Activated naive CD4-positive, alpha-beta T cell treated with anti-CD3 and anti-CD28 coated beads, Interleukin-2, amount 50 U/mL, for 72 hours (primary cell): Measurements from ENCODE around the gene EFEMP2. TPM values are rescaled to one million over a fixed set of nuclear protein-coding genes. Genes with fewer than 3 reads are reported as not detected.

ENCODE experiments used
- ATAC-seq, 2 donors: fragments of 150-1000 bp; cut with Tn5 transposase; 2 replicates each; pipeline ENCODE4 v1.10.0; 2021; ENCODE audit warnings: mild to moderate bottlenecking in 2 of 2, moderate library complexity in 2 of 2
- DNase-seq, 2 donors: peaks; one replicate each; pipeline ENCODE4 v3.0.0; 2021 to 2022; ENCODE audit warnings: low spot score in 2 of 2
- H3K27ac Mint-ChIP-seq, 2 donors: one replicate each; pipeline ENCODE4 v1.8.0; 2022; ENCODE audit warnings: mild to moderate bottlenecking in 2 of 2, mixed read lengths in 2 of 2
- H3K36me3 Mint-ChIP-seq, 2 donors: one replicate each; pipeline ENCODE4 v1.8.0; 2022; ENCODE audit warnings: mixed read lengths in 2 of 2
- H3K9me3 Mint-ChIP-seq, 2 donors: one replicate each; pipeline ENCODE4 v1.8.0; 2022; ENCODE audit warnings: mixed read lengths in 2 of 2
- total RNA-seq, 2 donors: library from RNA; stranded (reverse); gene quantifications; one replicate each; pipeline ENCODE4 v1.2.3, GENCODE V29; 2022

EFEMP2 gene
- total RNA-seq, 2 donors from 2014 or later, result 15.2 to 41.8 TPM

DNA sequence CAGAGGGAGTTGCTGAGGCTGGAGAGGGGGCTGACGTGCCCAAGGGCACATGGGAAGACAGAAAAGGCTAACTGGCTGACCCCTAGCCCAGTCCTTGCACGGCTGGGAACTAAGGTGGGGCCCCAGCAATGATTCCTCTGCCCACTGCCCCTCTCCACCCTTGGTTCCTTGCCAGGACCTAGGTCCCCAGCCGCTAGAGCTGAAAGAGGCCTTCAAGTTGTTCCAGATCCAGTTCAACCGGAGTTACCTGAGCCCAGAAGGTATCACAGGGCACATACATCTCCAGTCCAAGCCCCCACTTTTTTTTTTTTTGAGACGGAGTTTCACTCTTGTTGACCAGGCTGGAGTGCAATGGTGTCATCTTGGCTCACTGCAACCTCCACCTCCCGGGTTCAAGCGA is 7.4 kb upstream of the EFEMP2 start:
- Mint-ChIP-seq H3K9me3 (no peaks in the 10 kb centered on the region), H3K36me3 (peaks cover 6 to 8% of the 10 kb centered on the region in 2 donors), H3K27ac (peak overlapping the region in 1 of 2 donors; percentile 84)
- ATAC-seq, result no peak
- DNase-seq, result no peak

DNA sequence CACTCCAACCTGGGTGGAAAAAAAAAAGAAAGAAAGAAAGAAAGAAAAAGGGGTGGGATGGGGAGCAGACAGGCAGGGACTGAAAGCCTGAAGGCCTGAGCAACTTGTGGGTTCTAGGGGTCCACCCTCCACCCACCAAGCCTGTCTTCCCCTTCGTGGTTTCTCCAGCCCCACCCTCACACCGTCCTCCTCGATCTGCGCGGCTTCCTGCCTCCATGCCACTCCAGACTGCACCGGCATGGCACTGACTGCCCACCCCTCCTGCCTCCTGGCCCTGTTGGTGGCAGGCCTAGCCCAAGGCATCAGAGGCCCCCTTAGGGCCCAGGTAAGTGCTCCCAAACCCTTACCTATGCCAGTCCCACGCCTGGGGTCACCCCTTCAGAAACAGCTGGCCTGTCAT is 7.0 kb upstream of the EFEMP2 start, which contains the start of gene CTSW:
CTSW (plus strand) TSS at position 221 of the 400 bp plus-strand sequence; CDS start at position 239, 18 bp downstream.
- ATAC-seq (peak in 1 of 2 donors; percentile 19), DNase-seq (no peak)
- Mint-ChIP-seq H3K36me3 (peaks cover 4 to 7% of the 10 kb centered on the region in 2 donors), H3K9me3 (no peaks in the 10 kb centered on the region), H3K27ac (peak within 1 kb of the TSS; percentile 60 to 84)

DNA sequence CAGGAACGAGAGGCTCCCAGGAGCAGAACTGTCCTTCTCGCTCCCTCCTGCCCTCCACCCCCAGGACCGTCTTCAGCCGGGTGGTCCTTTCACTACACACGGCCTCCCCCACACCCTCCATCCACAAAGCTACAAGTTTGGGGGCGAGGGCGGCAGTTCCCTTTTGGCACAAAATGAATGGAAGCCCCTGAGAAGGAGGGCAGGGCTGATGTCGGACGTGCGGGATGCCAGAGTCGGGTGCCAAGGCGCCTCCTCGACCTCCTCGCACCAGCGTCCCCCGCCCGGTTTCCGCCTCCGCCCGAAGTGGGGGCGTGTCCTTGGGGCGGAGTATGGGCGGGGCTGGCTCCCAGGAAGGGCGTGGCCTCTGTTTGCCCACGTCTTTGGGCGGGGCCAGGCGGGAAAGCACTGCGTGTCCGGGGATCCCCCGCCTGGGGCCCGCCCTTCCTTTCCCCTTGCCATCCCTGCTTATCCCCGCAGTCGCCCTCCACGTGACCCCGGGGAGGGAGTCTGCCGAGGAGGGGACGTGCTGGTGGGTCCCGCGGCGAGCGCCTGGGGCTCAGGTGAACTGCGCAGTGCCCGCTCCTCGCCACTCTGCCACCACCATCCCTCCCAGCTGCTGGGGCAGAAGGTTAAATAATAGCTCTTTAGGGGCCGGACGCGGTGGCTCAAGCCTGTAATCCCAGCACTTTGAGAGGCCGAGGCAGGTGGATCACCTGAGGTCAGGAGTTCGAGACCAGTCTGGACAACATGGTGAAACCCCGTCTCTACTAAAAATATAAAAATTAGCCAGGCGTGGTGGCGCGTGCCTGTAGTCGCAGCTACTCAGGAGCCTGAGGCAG is 937 bp upstream of the EFEMP2 start:
- peak overlapping the region; percentile 85 to 95 for H3K27ac Mint-ChIP-seq
- ATAC-seq, result peak; percentile 90 to 94
- peaks cover 0 to 5% of the 10 kb centered on the region in 2 donors for H3K36me3 Mint-ChIP-seq
- peak; percentile 97 to 100 for DNase-seq
- no peaks in the 10 kb centered on the region for H3K9me3 Mint-ChIP-seq

DNA sequence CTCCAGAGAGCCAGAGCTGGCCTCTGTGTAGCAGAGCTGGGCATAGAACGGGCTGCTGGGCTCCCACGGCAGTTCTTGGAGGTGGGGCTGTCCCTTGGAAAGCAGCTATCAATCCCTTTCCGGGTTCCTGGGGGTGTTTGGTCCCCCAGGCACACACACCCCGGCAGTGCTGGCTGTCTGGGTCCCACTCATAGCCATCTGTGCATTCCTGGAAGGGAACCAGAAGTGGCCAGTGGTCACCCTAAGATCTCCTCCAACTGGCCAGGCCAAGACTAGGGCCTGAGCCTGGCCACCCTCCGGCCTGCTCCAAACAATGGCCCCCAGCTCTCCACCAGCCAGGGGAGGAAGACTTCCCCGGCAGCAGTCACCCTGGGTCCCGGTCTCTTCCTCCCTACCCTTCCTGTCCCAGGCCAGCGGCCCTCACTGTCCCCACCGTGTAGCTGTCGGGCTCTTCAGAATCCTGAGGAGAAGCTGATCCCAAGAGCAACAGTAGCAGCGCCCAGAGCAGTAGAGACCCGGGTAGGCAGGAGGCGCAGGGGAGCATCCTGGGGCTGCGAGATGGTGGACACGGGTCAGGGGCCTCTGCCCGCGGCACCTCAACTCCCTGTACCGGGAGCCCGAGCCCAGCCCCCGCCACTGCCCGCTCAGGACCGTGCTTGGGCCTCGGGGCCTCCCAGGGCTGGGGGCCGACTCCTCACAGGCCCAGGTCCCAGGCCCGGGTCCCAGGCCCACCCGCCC is 620 bp downstream of the EFEMP2 start:
- Mint-ChIP-seq H3K36me3 (peaks cover 0 to 12% of the 10 kb centered on the region in 2 donors), H3K27ac (peak overlapping the region in 1 of 2 donors; percentile 82), H3K9me3 (no peaks in the 10 kb centered on the region)
- DNase-seq, result no peak
- ATAC-seq, result no peak

GRCh38 chr11:65870706-65871681 is 1.6 kb downstream of the EFEMP2 start:
- Mint-ChIP-seq H3K9me3 (no peaks in the 10 kb centered on the region), H3K27ac (peak overlapping the region in 1 of 2 donors; percentile 82), H3K36me3 (peaks cover 0 to 12% of the 10 kb centered on the region in 2 donors)
- ATAC-seq, result no peak
- DNase-seq, result no peak

DNA sequence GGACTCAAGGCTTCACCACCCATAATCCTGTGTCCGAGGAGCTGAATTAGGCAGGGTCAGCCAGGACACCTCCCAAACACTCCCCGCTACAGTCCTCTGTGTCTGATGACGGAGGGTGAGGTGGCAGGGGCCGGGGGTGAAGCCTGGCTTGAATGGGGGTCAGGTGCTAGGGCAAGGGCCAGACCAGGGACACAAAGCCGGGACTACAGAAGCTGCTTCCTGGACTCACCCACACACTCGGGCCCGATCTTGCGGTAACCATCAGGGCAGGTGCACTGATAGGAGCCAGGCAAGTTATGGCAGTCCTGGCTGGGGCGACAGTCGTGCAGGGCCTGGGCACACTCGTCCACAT is 2.3 kb downstream of the EFEMP2 start:
- no peak for DNase-seq
- peaks cover 0 to 12% of the 10 kb centered on the region in 2 donors for H3K36me3 Mint-ChIP-seq
- no peaks in the 10 kb centered on the region for H3K9me3 Mint-ChIP-seq
- peak overlapping the region in 1 of 2 donors; percentile 82 for H3K27ac Mint-ChIP-seq
- ATAC-seq, result no peak

DNA sequence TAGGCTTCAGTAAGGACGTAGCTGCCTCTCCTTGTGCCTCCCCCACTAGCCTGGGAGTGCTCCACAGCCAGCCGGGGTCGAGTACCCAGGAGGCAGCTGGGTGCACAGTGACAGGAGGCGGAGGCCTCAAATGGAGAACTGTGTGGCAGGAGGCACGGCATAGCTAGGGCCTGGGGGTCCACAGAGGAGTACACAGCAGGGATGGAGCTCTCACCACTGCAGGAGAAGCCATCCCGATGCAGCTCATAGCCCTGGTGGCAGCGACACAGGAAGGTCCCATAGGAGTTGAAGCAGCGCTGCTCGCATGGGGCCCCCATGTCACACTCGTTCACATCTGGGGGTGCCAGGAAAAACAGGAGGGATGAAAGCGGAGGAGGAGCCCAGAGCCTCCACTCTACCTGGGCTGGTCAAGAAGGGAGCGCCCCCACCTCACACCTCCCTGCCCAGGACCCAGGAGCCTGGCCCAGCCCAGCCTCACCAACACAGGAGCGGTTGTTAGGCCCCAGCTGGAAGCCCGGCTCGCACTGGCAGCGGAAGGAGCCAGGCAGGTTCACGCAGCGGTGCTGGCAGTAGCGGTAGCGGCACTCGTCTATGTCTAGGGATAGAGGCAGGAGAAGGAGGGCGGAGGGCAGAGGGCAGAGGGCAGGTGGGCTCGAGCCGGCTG is 2.8 kb downstream of the EFEMP2 start:
- DNase-seq (no peak), ATAC-seq (no peak)
- no peaks in the 10 kb centered on the region for H3K9me3 Mint-ChIP-seq
- H3K36me3 Mint-ChIP-seq, result peaks cover 0 to 12% of the 10 kb centered on the region in 2 donors
- peak overlapping the region in 1 of 2 donors; percentile 82 for H3K27ac Mint-ChIP-seq

- ATAC-seq (no peak), DNase-seq (no peak)
- peaks cover 0 to 12% of the 10 kb centered on the region in 2 donors for H3K36me3 Mint-ChIP-seq
- peak overlapping the region in 1 of 2 donors; percentile 82 for H3K27ac Mint-ChIP-seq
- no peaks in the 10 kb centered on the region for H3K9me3 Mint-ChIP-seq
Observed at GRCh38 chr11:65868907-65869306, 3.7 kb downstream of the EFEMP2 start.

- H3K9me3 Mint-ChIP-seq, result no peaks in the 10 kb centered on the region
- H3K36me3 Mint-ChIP-seq, result peaks cover 0 to 14% of the 10 kb centered on the region in 2 donors
- H3K27ac Mint-ChIP-seq, result peak overlapping the region in 1 of 2 donors; percentile 56
- DNase-seq, result no peak
- no peak for ATAC-seq
Observed at GRCh38 chr11:65868076-65868667, 4.4 kb downstream of the EFEMP2 start.

- peaks cover 0 to 17% of the 10 kb centered on the region in 2 donors for H3K36me3 Mint-ChIP-seq
- H3K27ac Mint-ChIP-seq, result peak overlapping the region in 1 of 2 donors; percentile 88
- no peak for ATAC-seq
- no peak for DNase-seq
- no peaks in the 10 kb centered on the region for H3K9me3 Mint-ChIP-seq
Observed at GRCh38 chr11:65867284-65868071, 5.1 kb downstream of the EFEMP2 start.

- Mint-ChIP-seq H3K36me3 (peaks cover 2 to 19% of the 10 kb centered on the region in 2 donors), H3K9me3 (no peaks in the 10 kb centered on the region), H3K27ac (peak overlapping the region in 1 of 2 donors; percentile 88)
- DNase-seq (no peak), ATAC-seq (no peak)
Observed at GRCh38 chr11:65866509-65867283, 5.9 kb downstream of the EFEMP2 start.

- DNase-seq (no peak), ATAC-seq (no peak)
- Mint-ChIP-seq H3K9me3 (no peaks in the 10 kb centered on the region), H3K36me3 (peaks cover 12 to 26% of the 10 kb centered on the region in 2 donors), H3K27ac (no peak overlapping the region)
Observed at GRCh38 chr11:65865550-65866172, 6.9 kb downstream of the EFEMP2 start.

- Mint-ChIP-seq H3K36me3 (peaks cover 19 to 34% of the 10 kb centered on the region in 2 donors), H3K9me3 (no peaks in the 10 kb centered on the region), H3K27ac (peak overlapping the region in 1 of 2 donors; percentile 44)
- ATAC-seq, result no peak
- DNase-seq, result peak in 1 of 2 donors; percentile 53
Observed at GRCh38 chr11:65864706-65865471, 7.7 kb downstream of the EFEMP2 start.
